PC-3 (cell line): Measurements from ENCODE around the gene BMF. TPM values are rescaled to one million over a fixed set of nuclear protein-coding genes. Genes with fewer than 3 reads are reported as not detected.

Experiments
- ATAC-seq: fragments of 200-7000 bp; cut with Tn5 transposase; 2 replicates; pipeline ENCODE4 v1.9.1; 2020; ENCODE audit warnings: mild to moderate bottlenecking, moderate library complexity
- BruUV-seq: library from RNA; stranded (reverse); fragments of 400-500 nt; replicated peaks from 2 replicates; lab custom pipeline; 2021; lab: Mats Ljungman, UMichigan
- CTCF ChIA-PET: fragments of 300-600 bp; sonication (Branson Sonifier 250); formaldehyde crosslinking; loops from one replicate; lab custom pipeline; 2022; ENCODE audit warnings: antibody characterized with exemption; lab: Charles Lee
- POLR2A ChIA-PET: fragments of 300-600 bp; sonication (Branson Sonifier 250); formaldehyde crosslinking; loops from one replicate; lab custom pipeline; 2022; ENCODE audit warnings: antibody characterized with exemption; ENCODE audit not compliant: unreplicated experiment; lab: Charles Lee
- DNase-seq: peaks from one replicate; pipeline ENCODE4 v3.0.0-alpha.2; 2015
- H2AFZ ChIP-seq: fragments of 300-600 bp; sonication (generic); 2 replicates; pipeline ENCODE4 v1.6.0; 2016; ENCODE audit warnings: antibody characterized with exemption, low read length
- H3F3A ChIP-seq: fragments of 300-600 bp; sonication (generic); one replicate; pipeline ENCODE4 v1.6.0; 2017; ENCODE audit warnings: antibody characterized with exemption, low read length, control low read depth, mild to moderate bottlenecking; ENCODE audit not compliant: unreplicated experiment
- H3K27ac ChIP-seq: fragments of 300-600 bp; sonication (generic); 2 replicates; pipeline ENCODE4 v1.5.1; 2016; ENCODE audit warnings: mild to moderate bottlenecking, low read length
- H3K27me3 ChIP-seq: fragments of 300-600 bp; sonication (generic); 2 replicates; pipeline ENCODE4 v1.6.1; 2016; ENCODE audit warnings: low read length, mixed read lengths
- H3K36me3 ChIP-seq: fragments of 300-600 bp; sonication (generic); 2 replicates; pipeline ENCODE4 v1.6.1; 2016; ENCODE audit warnings: low read depth, mixed run types, low read length, mixed read lengths
- H3K4me1 ChIP-seq: fragments of 300-600 bp; sonication (generic); 2 replicates; pipeline ENCODE4 v1.5.1; 2016; ENCODE audit warnings: low read length; ENCODE audit not compliant: insufficient read depth
- H3K4me2 ChIP-seq: fragments of 300-600 bp; sonication (generic); 2 replicates; pipeline ENCODE4 v1.6.0; 2016; ENCODE audit warnings: low read length
- H3K4me3 ChIP-seq: fragments of 300-600 bp; sonication (generic); 2 replicates; pipeline ENCODE4 v1.5.1; 2016; ENCODE audit warnings: mild to moderate bottlenecking, low read length, mixed read lengths
- H3K79me2 ChIP-seq: fragments of 300-600 bp; sonication (generic); 2 replicates; pipeline ENCODE4 v1.6.1; 2017; ENCODE audit warnings: low read length, mixed read lengths
- H3K9ac ChIP-seq: fragments of 300-600 bp; sonication (generic); 2 replicates; pipeline ENCODE4 v1.6.0; 2016; ENCODE audit warnings: mild to moderate bottlenecking, low read length
- H3K9me2 ChIP-seq: fragments of 300-600 bp; sonication (generic); replicated peaks from 2 replicates; pipeline ENCODE4 v1.6.1; 2016; ENCODE audit warnings: mixed run types, low read length, mixed read lengths
- H3K9me3 ChIP-seq: fragments of 300-600 bp; sonication (generic); 2 replicates; pipeline ENCODE4 v1.6.1; 2016; ENCODE audit warnings: low read length, mixed read lengths
- H4K20me1 ChIP-seq: fragments of 300-600 bp; sonication (generic); 2 replicates; pipeline ENCODE4 v1.6.1; 2016; ENCODE audit warnings: low read length, mixed read lengths
- EZH2 ChIP-seq: fragments of 300-600 bp; sonication (generic); IDR thresholded peaks from one replicate; pipeline ENCODE4 v1.6.1; 2017; ENCODE audit warnings: antibody characterized with exemption, mild to moderate bottlenecking, low read length; ENCODE audit not compliant: unreplicated experiment
- EZH2phosphoT487 ChIP-seq: fragments of 300-600 bp; sonication (generic); IDR thresholded peaks from 2 replicates; pipeline ENCODE4 v1.6.1; 2018; ENCODE audit warnings: mild to moderate bottlenecking, antibody characterized with exemption, low read length, borderline replicate concordance
- intact Hi-C: fragments of 100-400 bp; cut with micrococcal nuclease; formaldehyde crosslinking; loops from 2 replicates; pipeline ENCODE4 v1.9.0; 2023
- total RNA-seq: library from RNA; depleted of rRNA; stranded (reverse); fragments of >200 nt; gene quantifications from 2 replicates; pipeline ENCODE4 v1.2.3, GENCODE V29; 2014
- TF ChIP-seq, protein P1 (sequence below): fragments of 300-600 bp; sonication (generic); conservative IDR thresholded peaks from 2 replicates; pipeline ENCODE4 v1.5.1; 2017; ENCODE audit warnings: antibody characterized with exemption, low read depth, mild to moderate bottlenecking, low read length

Gene BMF
- total RNA-seq, 1 experiment from 2014 or later, result 0.95 TPM

GRCh38 chr15:40082195-40082883 is 26.3 kb downstream of the BMF start:
- ChIA-PET CTCF (interaction anchor here (0.6 kb wide), 2 partner anchors 197 to 1390 kb away, joined by 3 to 5 read pairs; no protein-coding TSS in a partner anchor), POLR2A (no interaction called here)
- Histone ChIP-seq H3K27ac (no peak overlapping the region), H3K9me2 (no peaks in the 10 kb centered on the region), H2AFZ (peak overlapping the region; percentile 73; the same call in 1 of the 2 replicates), H3K36me3 (no peaks in the 10 kb centered on the region), H3K4me2 (peak overlapping the region; percentile 75), H3K9me3 (no peaks in the 10 kb centered on the region), H3K4me3 (0 out of 2 replicates have a peak overlapping the region, but pooled peaks have one; percentile 49), H3F3A (no peaks in the 10 kb centered on the region), H4K20me1 (no peaks in the 10 kb centered on the region), H3K4me1 (peaks cover 24% of the 10 kb centered on the region), H3K27me3 (no peaks in the 10 kb centered on the region), H3K9ac (no peak overlapping the region; the same call in 1 of the 2 replicates), H3K79me2 (no peaks in the 10 kb centered on the region)
- TF ChIP-seq, protein P1, sequence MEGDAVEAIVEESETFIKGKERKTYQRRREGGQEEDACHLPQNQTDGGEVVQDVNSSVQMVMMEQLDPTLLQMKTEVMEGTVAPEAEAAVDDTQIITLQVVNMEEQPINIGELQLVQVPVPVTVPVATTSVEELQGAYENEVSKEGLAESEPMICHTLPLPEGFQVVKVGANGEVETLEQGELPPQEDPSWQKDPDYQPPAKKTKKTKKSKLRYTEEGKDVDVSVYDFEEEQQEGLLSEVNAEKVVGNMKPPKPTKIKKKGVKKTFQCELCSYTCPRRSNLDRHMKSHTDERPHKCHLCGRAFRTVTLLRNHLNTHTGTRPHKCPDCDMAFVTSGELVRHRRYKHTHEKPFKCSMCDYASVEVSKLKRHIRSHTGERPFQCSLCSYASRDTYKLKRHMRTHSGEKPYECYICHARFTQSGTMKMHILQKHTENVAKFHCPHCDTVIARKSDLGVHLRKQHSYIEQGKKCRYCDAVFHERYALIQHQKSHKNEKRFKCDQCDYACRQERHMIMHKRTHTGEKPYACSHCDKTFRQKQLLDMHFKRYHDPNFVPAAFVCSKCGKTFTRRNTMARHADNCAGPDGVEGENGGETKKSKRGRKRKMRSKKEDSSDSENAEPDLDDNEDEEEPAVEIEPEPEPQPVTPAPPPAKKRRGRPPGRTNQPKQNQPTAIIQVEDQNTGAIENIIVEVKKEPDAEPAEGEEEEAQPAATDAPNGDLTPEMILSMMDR, result no peak
- TF ChIP-seq EZH2phosphoT487 (no peak), EZH2 (no peak)
- BruUV-seq, result no TSS peak
- ATAC-seq (peak; percentile 35), DNase-seq (no peak)
- intact Hi-C loops, result no loop called here

- no peaks in the 10 kb centered on the region for H3K36me3 ChIP-seq
- peak overlapping the region; percentile 34 for H3K9ac ChIP-seq
- ATAC-seq, result peak; percentile 92
- H3K27me3 ChIP-seq, result no peaks in the 10 kb centered on the region
- no peak overlapping the region for H3K27ac ChIP-seq
- H4K20me1 ChIP-seq, result no peaks in the 10 kb centered on the region
- no peaks in the 10 kb centered on the region for H3F3A ChIP-seq
- no peaks in the 10 kb centered on the region for H3K9me3 ChIP-seq
- no peaks in the 10 kb centered on the region for H3K79me2 ChIP-seq
- peak overlapping the region; percentile 49 for H3K4me3 ChIP-seq
- no peaks in the 10 kb centered on the region for H3K9me2 ChIP-seq
- peak; percentile 51 for DNase-seq
- H3K4me2 ChIP-seq, result peak overlapping the region; percentile 75
- no TSS peak for BruUV-seq
- CTCF ChIA-PET, result interaction anchor here (0.6 to 0.8 kb wide), 3 partner anchors 27 to 1389 kb away, joined by 3 to 5 read pairs (median 3); no protein-coding TSS in a partner anchor
- TF ChIP-seq, protein P1, result no peak
- TF ChIP-seq EZH2 (no peak), EZH2phosphoT487 (no peak)
- POLR2A ChIA-PET, result no interaction called here
- H2AFZ ChIP-seq, result peak overlapping the region; percentile 73
- peaks cover 24% of the 10 kb centered on the region for H3K4me1 ChIP-seq
- intact Hi-C loops, result loop anchor here (2.0 kb wide), 1 partner anchor 17 kb away; no protein-coding TSS in a partner anchor
Measured at GRCh38 chr15:40081691-40082194, 26.9 kb downstream of the BMF start.
